Activated CD4-positive, alpha-beta T cell treated with anti-CD3 and anti-CD28 coated beads, Interleukin-10, Interleukin-2, amounts not matched to agents 100 ng/mL and 50 ng/mL, durations not matched to agents 16 hours and 8 hours (primary cell): ENCODE data around the gene CLDND2.

Experiments used
- DNase-seq: peaks from one replicate; pipeline ENCODE4 v3.0.0-alpha.2; 2020

Gene CLDND2

GRCh38 chr19:51327066-51328001, 41.5 kb downstream of the CLDND2 start:
- DNase-seq = peak; percentile 76

DNA sequence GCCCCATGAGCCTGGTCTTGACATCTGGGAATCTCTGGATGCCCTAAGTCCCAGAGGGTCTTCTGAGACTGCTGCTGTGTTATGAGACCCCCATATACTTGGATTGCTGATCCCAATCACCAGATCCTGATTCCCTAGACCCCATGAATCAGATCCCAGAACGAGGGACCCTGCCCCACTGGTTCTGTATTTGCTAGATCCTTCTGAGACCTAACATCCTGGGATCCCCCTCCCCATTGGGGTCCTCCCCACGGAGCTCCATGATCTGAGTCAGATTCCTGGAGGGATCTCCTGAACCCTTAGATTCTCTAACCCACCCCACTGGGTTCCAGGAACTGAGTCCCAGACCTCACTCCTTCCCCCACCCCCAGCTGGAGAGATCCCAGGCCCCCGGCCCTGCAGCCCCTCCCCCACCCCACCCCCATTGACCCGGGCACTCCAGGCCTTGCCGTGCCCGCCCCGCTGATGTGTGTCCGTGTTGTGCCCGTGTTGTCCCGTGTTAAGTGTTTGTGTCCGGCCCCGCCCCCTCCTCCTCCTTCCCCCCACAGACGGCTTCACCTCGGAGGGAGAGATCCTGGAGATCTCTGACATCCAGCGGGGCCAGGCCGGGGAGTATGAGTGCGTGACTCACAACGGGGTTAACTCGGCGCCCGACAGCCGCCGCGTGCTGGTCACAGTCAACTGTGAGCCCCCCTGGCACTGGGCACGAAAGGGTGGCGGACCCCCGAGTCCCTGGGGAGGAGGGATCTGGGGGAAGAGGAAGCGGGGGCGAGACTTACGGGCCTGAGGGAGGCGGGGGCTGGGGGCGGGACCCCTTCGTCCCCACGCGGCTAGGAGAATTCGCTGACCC, 42.4 kb downstream of the CLDND2 start:
- no peak for DNase-seq

GRCh38 chr19:51325161-51325976, 43.4 kb downstream of the CLDND2 start:
- no peak for DNase-seq

DNA sequence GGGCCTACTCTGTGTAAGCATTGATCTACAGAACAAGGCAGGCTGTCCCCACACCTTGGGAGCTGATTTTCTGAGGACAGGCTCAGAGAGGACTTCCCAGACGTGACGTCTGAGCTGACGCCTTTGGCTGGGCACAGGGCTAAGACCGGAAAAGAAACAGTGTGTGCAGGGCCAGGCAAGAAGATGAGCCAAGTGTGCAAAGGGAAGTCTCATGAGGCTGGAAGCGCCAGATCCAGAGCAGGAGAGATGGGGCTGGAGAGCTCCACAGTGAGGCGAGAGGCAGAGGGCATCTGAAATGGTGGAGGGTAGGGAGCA, 44.7 kb downstream of the CLDND2 start:
- DNase-seq = no peak

DNA sequence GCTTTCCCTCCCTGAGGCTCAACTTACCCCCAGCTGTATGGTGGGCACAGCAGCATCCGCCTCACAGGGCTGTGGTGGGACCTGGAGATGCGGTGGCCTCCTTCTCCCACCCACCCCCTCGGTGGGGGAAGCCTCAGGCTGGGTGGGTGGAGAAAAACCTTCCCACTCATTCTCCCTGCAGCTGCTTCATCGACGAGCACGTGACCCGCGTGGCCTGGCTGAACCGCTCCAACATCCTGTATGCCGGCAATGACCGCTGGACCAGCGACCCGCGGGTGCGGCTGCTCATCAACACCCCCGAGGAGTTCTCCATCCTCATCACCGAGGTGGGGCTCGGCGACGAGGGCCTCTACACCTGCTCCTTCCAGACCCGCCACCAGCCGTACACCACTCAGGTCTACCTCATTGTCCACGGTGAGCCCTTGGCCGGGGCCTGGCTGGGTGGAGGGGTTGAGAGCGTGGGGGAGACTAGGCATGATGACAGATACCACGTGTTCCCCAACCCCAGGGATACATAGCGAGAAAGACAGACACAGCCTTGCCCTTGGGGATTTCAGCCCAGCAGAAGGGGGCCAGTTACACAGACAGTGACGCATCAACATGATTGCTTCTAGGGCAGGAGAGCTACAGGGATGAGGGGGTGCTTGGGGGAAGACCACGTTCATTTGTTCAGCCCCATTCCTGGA, 45.2 kb downstream of the CLDND2 start:
- DNase-seq = no peak

GRCh38 chr19:51321799-51322198, 47.0 kb downstream of the CLDND2 start:
- DNase-seq = no peak

DNA sequence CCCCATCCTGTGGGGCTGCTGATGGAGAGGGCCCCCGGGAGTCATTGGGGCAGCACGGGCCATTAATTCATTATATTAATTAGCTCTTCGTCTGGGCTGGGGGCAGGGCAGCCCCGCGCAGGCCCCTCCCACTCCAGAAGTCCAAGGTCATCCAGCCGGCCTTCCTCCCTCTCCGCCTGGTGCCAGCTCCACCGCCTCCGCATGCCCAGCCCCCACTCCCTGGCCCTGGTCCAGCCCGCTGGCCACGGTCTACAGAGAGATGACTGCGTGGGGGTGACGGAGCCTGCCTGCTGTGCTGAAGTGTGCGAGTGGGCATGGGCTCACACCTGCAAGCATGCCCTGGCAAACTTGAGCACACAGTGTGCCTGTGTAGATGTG, 48.5 kb downstream of the CLDND2 start:
- DNase-seq = no peak

GRCh38 chr19:51319649-51320279, 49.0 kb downstream of the CLDND2 start:
- no peak for DNase-seq

GRCh38 chr19:51318687-51319648, 49.8 kb downstream of the CLDND2 start:
- DNase-seq = no peak

DNA sequence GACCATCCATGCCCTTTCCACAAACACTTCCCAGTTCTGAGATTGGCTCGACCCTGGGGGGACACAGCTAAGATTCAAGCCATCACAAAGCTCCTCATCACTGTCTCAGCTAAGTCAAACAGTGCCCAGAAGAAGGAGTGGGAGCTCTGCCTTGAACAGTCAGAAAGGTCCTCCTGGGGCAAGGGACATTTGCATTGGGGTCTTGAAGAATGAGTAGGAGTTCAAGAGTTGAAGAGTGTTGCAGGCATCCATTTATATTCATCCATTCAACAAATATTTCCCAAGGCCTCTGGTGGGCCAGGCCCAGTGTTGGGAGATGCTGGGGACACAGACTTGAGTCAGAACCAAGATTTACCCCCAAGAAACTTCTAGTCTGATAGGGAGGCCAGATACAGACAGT, 50.8 kb downstream of the CLDND2 start:
- no peak for DNase-seq

DNA sequence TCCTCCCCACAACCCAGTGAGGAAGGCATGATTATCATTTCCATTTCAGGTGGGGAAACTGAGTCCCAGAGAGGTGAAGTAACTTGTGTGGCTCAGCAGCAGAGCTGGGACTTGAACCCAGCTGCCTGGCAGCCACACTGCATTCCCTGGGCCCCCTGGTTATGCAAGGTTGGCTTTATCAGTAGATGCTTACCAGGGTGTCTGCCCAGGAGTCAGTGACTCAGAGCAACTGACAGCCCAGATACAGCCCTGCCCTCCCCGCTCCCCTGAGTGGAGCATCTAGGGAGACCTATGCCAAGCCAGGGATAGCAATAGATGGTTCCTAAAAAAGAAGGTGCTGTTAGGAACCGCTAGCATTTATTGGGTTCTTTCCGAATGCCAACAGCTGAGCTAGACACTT, 51.4 kb downstream of the CLDND2 start:
- DNase-seq = no peak
